HepG2 (cell line): ENCODE results near the gene ADAM15. TPM values are rescaled to one million over a fixed set of nuclear protein-coding genes. Genes with fewer than 3 reads are reported as not detected.
A peak's percentile ranks its signal among the peaks of the same experiment; 100 is the strongest.

Source experiments
- CHCHD3 ChIP-seq: sonication (generic); formaldehyde crosslinking; IDR thresholded peaks from 2 replicates; pipeline ENCODE4 v1.8.0; 2022; ENCODE audit warnings: mild to moderate bottlenecking, missing genetic modification reagents, moderate library complexity
- CHD2 ChIP-seq: IDR thresholded peaks from 2 replicates; pipeline ENCODE4 v1.6.1; 2011; ENCODE audit warnings: low read depth, low read length, improper control_type of control experiment
- ELF3 ChIP-seq: IDR thresholded peaks from 2 replicates; pipeline ENCODE4 v1.6.1; 2016; ENCODE audit warnings: missing genetic modification reagents, missing compliant biosample characterization
- EP300 ChIP-seq, 3 experiments: sonication (generic) in 1 of 3; formaldehyde crosslinking in 1 of 3; IDR thresholded peaks; 2 replicates each; pipeline versions ENCODE4 v1.5.1 to v1.6.1; 2011 to 2020; ENCODE audit warnings: low read depth in 2 of 3, low read length in 2 of 3, borderline replicate concordance in 1 of 3, improper control_type of control experiment in 1 of 3, mild to moderate bottlenecking in 1 of 3, missing genetic modification reagents in 1 of 3, moderate library complexity in 1 of 3
- HNF4G ChIP-seq, 2 experiments: sonication (generic) in 1 of 2; formaldehyde crosslinking in 1 of 2; IDR thresholded peaks; 2 replicates each; pipeline versions ENCODE4 v1.4.0 to v1.6.1; 2011 to 2020; ENCODE audit warnings: borderline replicate concordance in 2 of 2, low read depth in 2 of 2, mild to moderate bottlenecking in 2 of 2, low read length in 1 of 2, missing genetic modification reagents in 1 of 2, moderate library complexity in 1 of 2
- NR2F2 ChIP-seq: IDR thresholded peaks from 2 replicates; pipeline ENCODE4 v1.6.1; 2012; ENCODE audit warnings: low read depth, inconsistent platforms, borderline replicate concordance
- RELA ChIP-seq: sonication (generic); formaldehyde crosslinking; IDR thresholded peaks from 2 replicates; pipeline ENCODE4 v1.4.0; 2020; ENCODE audit warnings: missing genetic modification reagents
- RFXANK ChIP-seq: IDR thresholded peaks from 2 replicates; pipeline ENCODE4 v1.6.1; 2016
- ZBTB46 ChIP-seq: sonication (generic); formaldehyde crosslinking; IDR thresholded peaks from 2 replicates; pipeline ENCODE4 v1.4.0; 2020; ENCODE audit warnings: mild to moderate bottlenecking, missing genetic modification reagents, borderline replicate concordance
- ZNF256 ChIP-seq: sonication (generic); formaldehyde crosslinking; conservative IDR thresholded peaks from 2 replicates; pipeline ENCODE4 v1.4.0; 2020; ENCODE audit warnings: missing genetic modification reagents
- ZNF513 ChIP-seq: sonication (generic); formaldehyde crosslinking; conservative IDR thresholded peaks from 2 replicates; pipeline ENCODE4 v1.5.0; 2020; ENCODE audit warnings: missing genetic modification reagents
- ZNF615 ChIP-seq: sonication (generic); formaldehyde crosslinking; IDR thresholded peaks from 2 replicates; pipeline ENCODE4 v1.5.0; 2020; ENCODE audit warnings: mild to moderate bottlenecking, missing genetic modification reagents, borderline replicate concordance
- ZNF761 ChIP-seq: sonication (generic); formaldehyde crosslinking; conservative IDR thresholded peaks from 2 replicates; pipeline ENCODE4 v1.4.0; 2020; ENCODE audit warnings: mild to moderate bottlenecking, missing genetic modification reagents
- ZNF775 ChIP-seq: sonication (generic); formaldehyde crosslinking; IDR thresholded peaks from 2 replicates; pipeline ENCODE4 v1.4.0; 2020; ENCODE audit warnings: missing genetic modification reagents, mild to moderate bottlenecking, moderate library complexity, borderline replicate concordance
- polyA plus RNA-seq, 8 experiments: library from polyadenylated mRNA; depleted of rRNA in 3 of 8; stranded (reverse) in 7 of 8; unstranded in 1 of 8; fragments of >200 nt; fragmentation: Illumina TruSeq in 4 of 8; extraction: Trizol in 4 of 8; gene quantifications; 2 replicates each; pipeline versions ENCODE4 v1.2.1 to v1.2.3, GENCODE V29; 2011 to 2016; ENCODE audit warnings: low read depth in 4 of 8, missing spikeins in 1 of 8, mixed read lengths in 1 of 8; ENCODE audit not compliant: insufficient read depth in 1 of 8
- total RNA-seq, 5 experiments: library from RNA; depleted of rRNA; stranded (reverse); fragments of >200 nt; fragmentation: Illumina TruSeq; extraction: Trizol; gene quantifications; 2 replicates each; pipeline ENCODE4 v1.2.3, GENCODE V29; 2016; ENCODE audit warnings: low read depth in 1 of 5
- TF ChIP-seq, protein P1 (sequence below): sonication (generic); formaldehyde crosslinking; IDR thresholded peaks from 2 replicates; pipeline ENCODE4 v1.9.0; 2021; ENCODE audit warnings: mild to moderate bottlenecking, missing genetic modification reagents
- TF ChIP-seq, protein P2 (sequence below): sonication (generic); formaldehyde crosslinking; IDR thresholded peaks from 2 replicates; pipeline ENCODE4 v1.8.1; 2023; ENCODE audit warnings: missing genetic modification reagents, inconsistent platforms, borderline replicate concordance

Gene ADAM15
- total and polyA plus RNA-seq, 2 of the 13 experiments (the other 11 are each of a cell fraction or from before 2014, with no cell fraction given) = 17.9 to 25.6 TPM

DNA sequence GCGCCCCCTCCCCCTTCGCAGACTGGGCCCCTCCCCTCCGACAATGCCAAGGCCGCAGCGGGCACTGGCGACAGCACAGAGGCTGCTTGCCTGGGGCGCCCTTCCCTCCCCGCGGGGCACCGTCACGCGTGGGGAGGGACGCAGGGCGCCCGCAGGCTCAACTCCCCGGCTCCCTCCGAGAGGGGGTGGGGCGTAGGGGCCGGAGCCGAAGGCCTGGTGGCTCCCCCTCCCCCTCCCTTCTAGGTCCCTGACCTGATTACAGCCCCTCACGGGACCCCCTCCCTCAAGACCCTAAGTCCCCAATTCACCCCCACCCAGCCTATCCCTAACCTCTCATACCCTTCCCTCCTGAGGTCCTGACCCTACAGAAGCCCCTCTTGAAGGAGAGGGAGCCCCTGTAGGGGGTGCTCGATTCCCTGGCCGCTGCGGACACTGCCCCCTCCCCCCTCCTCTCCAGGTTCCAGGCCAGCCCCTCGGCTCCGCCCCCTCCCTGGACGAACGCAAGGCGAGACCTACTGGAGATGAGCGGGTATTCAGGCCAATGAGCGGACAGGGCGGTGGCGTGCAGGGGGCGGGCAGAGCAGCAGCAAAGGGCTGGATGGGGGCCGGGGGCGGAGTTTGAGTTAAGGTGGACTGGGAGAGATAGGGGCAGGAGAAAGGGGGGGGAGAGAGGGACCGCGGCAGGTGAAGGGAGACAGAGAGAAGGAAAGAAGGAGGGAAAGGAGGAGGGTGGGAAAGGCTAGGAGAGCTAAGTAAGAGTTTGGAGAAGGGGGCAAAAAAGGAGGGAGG lies 49.2 kb upstream of the ADAM15 start (continued):
- TF ChIP-seq NR2F2 (0 out of 2 replicates have a peak, but pooled peaks have one; percentile 8), ZNF615 (CRISPR knock-in tag) (no peak), HNF4G (IDR thresholded peaks at IDR 0.05; ENCODE audit: borderline replicate concordance, low read depth, low read length) (no peak), HNF4G (CRISPR knock-in tag; IDR thresholded peaks at IDR 0.05; ENCODE audit: borderline replicate concordance, low read depth) (no peak), EP300 (IDR thresholded peaks at IDR 0.05; ENCODE audit: low read depth in 2 of 2, low read length in 2 of 2) (peak in 1 of 2 experiments; percentile 7; a peak in 1 of 4 replicates), EP300 (CRISPR knock-in tag; IDR thresholded peaks at IDR 0.05; ENCODE audit: borderline replicate concordance) (no peak), ZBTB46 (CRISPR knock-in tag) (no peak), ELF3 (0 out of 2 replicates have a peak, but pooled peaks have one; percentile 15), CHCHD3 (CRISPR knock-in tag) (no peak), RFXANK (CRISPR knock-in tag) (no peak), ZNF513 (CRISPR knock-in tag) (no peak), ZNF775 (CRISPR knock-in tag) (no peak), RELA (no peak), ZNF761 (CRISPR knock-in tag) (no peak), CHD2 (no peak; the same call in 1 of the 2 replicates), ZNF256 (no peak)
- TF ChIP-seq, protein P1, sequence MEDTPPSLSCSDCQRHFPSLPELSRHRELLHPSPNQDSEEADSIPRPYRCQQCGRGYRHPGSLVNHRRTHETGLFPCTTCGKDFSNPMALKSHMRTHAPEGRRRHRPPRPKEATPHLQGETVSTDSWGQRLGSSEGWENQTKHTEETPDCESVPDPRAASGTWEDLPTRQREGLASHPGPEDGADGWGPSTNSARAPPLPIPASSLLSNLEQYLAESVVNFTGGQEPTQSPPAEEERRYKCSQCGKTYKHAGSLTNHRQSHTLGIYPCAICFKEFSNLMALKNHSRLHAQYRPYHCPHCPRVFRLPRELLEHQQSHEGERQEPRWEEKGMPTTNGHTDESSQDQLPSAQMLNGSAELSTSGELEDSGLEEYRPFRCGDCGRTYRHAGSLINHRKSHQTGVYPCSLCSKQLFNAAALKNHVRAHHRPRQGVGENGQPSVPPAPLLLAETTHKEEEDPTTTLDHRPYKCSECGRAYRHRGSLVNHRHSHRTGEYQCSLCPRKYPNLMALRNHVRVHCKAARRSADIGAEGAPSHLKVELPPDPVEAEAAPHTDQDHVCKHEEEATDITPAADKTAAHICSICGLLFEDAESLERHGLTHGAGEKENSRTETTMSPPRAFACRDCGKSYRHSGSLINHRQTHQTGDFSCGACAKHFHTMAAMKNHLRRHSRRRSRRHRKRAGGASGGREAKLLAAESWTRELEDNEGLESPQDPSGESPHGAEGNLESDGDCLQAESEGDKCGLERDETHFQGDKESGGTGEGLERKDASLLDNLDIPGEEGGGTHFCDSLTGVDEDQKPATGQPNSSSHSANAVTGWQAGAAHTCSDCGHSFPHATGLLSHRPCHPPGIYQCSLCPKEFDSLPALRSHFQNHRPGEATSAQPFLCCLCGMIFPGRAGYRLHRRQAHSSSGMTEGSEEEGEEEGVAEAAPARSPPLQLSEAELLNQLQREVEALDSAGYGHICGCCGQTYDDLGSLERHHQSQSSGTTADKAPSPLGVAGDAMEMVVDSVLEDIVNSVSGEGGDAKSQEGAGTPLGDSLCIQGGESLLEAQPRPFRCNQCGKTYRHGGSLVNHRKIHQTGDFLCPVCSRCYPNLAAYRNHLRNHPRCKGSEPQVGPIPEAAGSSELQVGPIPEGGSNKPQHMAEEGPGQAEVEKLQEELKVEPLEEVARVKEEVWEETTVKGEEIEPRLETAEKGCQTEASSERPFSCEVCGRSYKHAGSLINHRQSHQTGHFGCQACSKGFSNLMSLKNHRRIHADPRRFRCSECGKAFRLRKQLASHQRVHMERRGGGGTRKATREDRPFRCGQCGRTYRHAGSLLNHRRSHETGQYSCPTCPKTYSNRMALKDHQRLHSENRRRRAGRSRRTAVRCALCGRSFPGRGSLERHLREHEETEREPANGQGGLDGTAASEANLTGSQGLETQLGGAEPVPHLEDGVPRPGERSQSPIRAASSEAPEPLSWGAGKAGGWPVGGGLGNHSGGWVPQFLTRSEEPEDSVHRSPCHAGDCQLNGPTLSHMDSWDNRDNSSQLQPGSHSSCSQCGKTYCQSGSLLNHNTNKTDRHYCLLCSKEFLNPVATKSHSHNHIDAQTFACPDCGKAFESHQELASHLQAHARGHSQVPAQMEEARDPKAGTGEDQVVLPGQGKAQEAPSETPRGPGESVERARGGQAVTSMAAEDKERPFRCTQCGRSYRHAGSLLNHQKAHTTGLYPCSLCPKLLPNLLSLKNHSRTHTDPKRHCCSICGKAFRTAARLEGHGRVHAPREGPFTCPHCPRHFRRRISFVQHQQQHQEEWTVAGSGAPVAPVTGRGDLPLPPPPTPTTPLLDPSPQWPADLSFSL = no peak
- TF ChIP-seq, protein P2, sequence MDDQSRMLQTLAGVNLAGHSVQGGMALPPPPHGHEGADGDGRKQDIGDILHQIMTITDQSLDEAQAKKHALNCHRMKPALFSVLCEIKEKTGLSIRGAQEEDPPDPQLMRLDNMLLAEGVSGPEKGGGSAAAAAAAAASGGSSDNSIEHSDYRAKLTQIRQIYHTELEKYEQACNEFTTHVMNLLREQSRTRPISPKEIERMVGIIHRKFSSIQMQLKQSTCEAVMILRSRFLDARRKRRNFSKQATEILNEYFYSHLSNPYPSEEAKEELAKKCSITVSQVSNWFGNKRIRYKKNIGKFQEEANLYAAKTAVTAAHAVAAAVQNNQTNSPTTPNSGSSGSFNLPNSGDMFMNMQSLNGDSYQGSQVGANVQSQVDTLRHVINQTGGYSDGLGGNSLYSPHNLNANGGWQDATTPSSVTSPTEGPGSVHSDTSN = no peak
